IMR-90 (cell line): ENCODE measurements around the gene DHX38. TPM values are rescaled to one million over a fixed set of nuclear protein-coding genes. Genes with fewer than 3 reads are reported as not detected.

Experiments
- ATAC-seq: fragments of 200-7000 bp; cut with Tn5 transposase; 2 replicates; pipeline ENCODE4 v1.9.1; 2020; ENCODE audit warnings: low read depth, mild to moderate bottlenecking, moderate library complexity
- BruUV-seq: library from RNA; stranded (reverse); fragments of 400-500 nt; replicated peaks from 2 replicates; lab custom pipeline; 2021; lab: Mats Ljungman, UMichigan
- CTCF ChIA-PET: fragments of 300-600 bp; formaldehyde crosslinking; extraction: SDS; loops from one replicate; lab custom pipeline; 2021; ENCODE audit warnings: antibody characterized with exemption; lab: Yijun Ruan, JAX
- POLR2A ChIA-PET: fragments of 300-600 bp; sonication (Branson Sonifier 250); formaldehyde crosslinking; loops from one replicate; lab custom pipeline; 2022; ENCODE audit warnings: antibody characterized with exemption; ENCODE audit not compliant: unreplicated experiment; lab: Charles Lee
- DNase-seq: peaks from one replicate; pipeline ENCODE4 v3.0.0; 2013
- H2AFZ ChIP-seq: replicated peaks from 2 replicates; pipeline ENCODE3; 2013; ENCODE audit warnings: low read length, mild to moderate bottlenecking; ENCODE audit not compliant: poor library complexity
- H2AK5ac ChIP-seq: 2 replicates; pipeline ENCODE4 v1.6.1; 2013; ENCODE audit warnings: low read depth, low read length, inconsistent platforms
- H2AK9ac ChIP-seq: replicated peaks from 2 replicates; pipeline ENCODE3; 2013; ENCODE audit warnings: mild to moderate bottlenecking, low read depth, low read length, moderate library complexity; ENCODE audit not compliant: poor library complexity
- H2BK120ac ChIP-seq: 2 replicates; pipeline ENCODE4 v1.6.1; 2013; ENCODE audit warnings: low read depth, low read length, inconsistent platforms
- H2BK15ac ChIP-seq: 3 replicates; pipeline ENCODE4 v1.6.1; 2013; ENCODE audit warnings: low read depth, low read length, inconsistent platforms
- H2BK20ac ChIP-seq: 2 replicates; pipeline ENCODE4 v1.6.1; 2013; ENCODE audit warnings: low read depth, mild to moderate bottlenecking, inconsistent platforms, low read length, moderate library complexity
- H2BK5ac ChIP-seq: 2 replicates; pipeline ENCODE4 v1.6.1; 2013; ENCODE audit warnings: mild to moderate bottlenecking, low read depth, low read length, inconsistent platforms; ENCODE audit not compliant: poor library complexity, severe bottlenecking
- H3K14ac ChIP-seq: replicated peaks from 2 replicates; pipeline ENCODE4 v1.6.1; 2013; ENCODE audit warnings: low read depth, low read length, inconsistent platforms
- H3K18ac ChIP-seq: 2 replicates; pipeline ENCODE4 v1.6.1; 2013; ENCODE audit warnings: low read depth, low read length, control low read depth
- H3K23ac ChIP-seq: 2 replicates; pipeline ENCODE4 v1.6.1; 2013; ENCODE audit warnings: low read depth, low read length, inconsistent platforms
- H3K27ac ChIP-seq: 2 replicates; pipeline ENCODE4 v1.5.1; 2013; ENCODE audit warnings: mild to moderate bottlenecking, control low read depth, low read length; ENCODE audit not compliant: insufficient read depth
- H3K27me3 ChIP-seq: 2 replicates; pipeline ENCODE4 v1.6.1; 2013; ENCODE audit warnings: low read length; ENCODE audit not compliant: control insufficient read depth, insufficient read depth
- H3K36me3 ChIP-seq: 2 replicates; pipeline ENCODE4 v1.6.1; 2013; ENCODE audit warnings: low read length, mixed read lengths; ENCODE audit not compliant: control insufficient read depth, insufficient read depth
- H3K4ac ChIP-seq: 2 replicates; pipeline ENCODE4 v1.6.1; 2013; ENCODE audit warnings: low read depth, low read length, inconsistent platforms
- H3K4me1 ChIP-seq: 2 replicates; pipeline ENCODE4 v1.6.1; 2013; ENCODE audit warnings: low read length, mixed read lengths; ENCODE audit not compliant: control insufficient read depth, insufficient read depth
- H3K4me2 ChIP-seq: 2 replicates; pipeline ENCODE4 v1.6.1; 2013; ENCODE audit warnings: low read depth, mild to moderate bottlenecking, control low read depth, low read length, moderate library complexity
- H3K4me3 ChIP-seq: 2 replicates; pipeline ENCODE4 v1.5.1; 2013; ENCODE audit warnings: low read depth, mild to moderate bottlenecking, control low read depth, low read length, moderate library complexity; ENCODE audit not compliant: insufficient read depth
- H3K56ac ChIP-seq: 2 replicates; pipeline ENCODE4 v1.6.1; 2013; ENCODE audit warnings: low read length, inconsistent platforms; ENCODE audit not compliant: insufficient read depth; ENCODE audit errors: extremely low read depth
- H3K79me1 ChIP-seq, 2 experiments: 2 replicates each; pipeline ENCODE4 v1.6.1; 2013; ENCODE audit warnings: low read length in 2 of 2, inconsistent platforms in 1 of 2, low read depth in 1 of 2
- H3K9ac ChIP-seq: 2 replicates; pipeline ENCODE4 v1.6.1; 2013; ENCODE audit warnings: low read depth, low read length, control low read depth
- H3K9me1 ChIP-seq: 2 replicates; pipeline ENCODE4 v1.6.1; 2013; ENCODE audit warnings: low read length, inconsistent platforms; ENCODE audit not compliant: insufficient read depth
- H3K9me3 ChIP-seq: 2 replicates; pipeline ENCODE4 v1.6.1; 2013; ENCODE audit warnings: low read length; ENCODE audit not compliant: control insufficient read depth, insufficient read depth
- H4K20me1 ChIP-seq: 2 replicates; pipeline ENCODE4 v1.6.1; 2013; ENCODE audit warnings: low read length, inconsistent platforms; ENCODE audit not compliant: insufficient read depth
- H4K5ac ChIP-seq: 2 replicates; pipeline ENCODE4 v1.6.1; 2013; ENCODE audit warnings: mild to moderate bottlenecking, low read depth, low read length, control low read depth
- H4K8ac ChIP-seq, 2 experiments: 2 replicates each; pipeline ENCODE4 v1.6.1; 2013; ENCODE audit warnings: low read depth in 2 of 2, low read length in 2 of 2, control low read depth in 1 of 2, inconsistent platforms in 1 of 2
- H4K91ac ChIP-seq: 2 replicates; pipeline ENCODE4 v1.6.1; 2013; ENCODE audit warnings: low read depth, low read length, inconsistent platforms; ENCODE audit not compliant: insufficient read depth
- CEBPB ChIP-seq: IDR thresholded peaks from 2 replicates; pipeline ENCODE4 v1.6.1; 2012; ENCODE audit warnings: low read depth, low read length, improper control_type of control experiment
- CTCF ChIP-seq: conservative IDR thresholded peaks from 2 replicates; pipeline ENCODE4 v1.5.1; 2012; ENCODE audit warnings: mild to moderate bottlenecking, low read depth, low read length, improper control_type of control experiment
- ELK1 ChIP-seq: fragments of 150-350 bp; IDR thresholded peaks from 2 replicates; pipeline ENCODE4 v1.6.1; 2016; ENCODE audit warnings: low read depth, mild to moderate bottlenecking, low read length, moderate library complexity, borderline replicate concordance
- FOS ChIP-seq: fragments of 150-350 bp; IDR thresholded peaks from 2 replicates; pipeline ENCODE4 v1.6.1; 2016; ENCODE audit warnings: low read depth, low read length
- MAFK ChIP-seq: IDR thresholded peaks from 2 replicates; pipeline ENCODE4 v1.6.1; 2012; ENCODE audit warnings: low read depth, low read length, improper control_type of control experiment
- MXI1 ChIP-seq: IDR thresholded peaks from 2 replicates; pipeline ENCODE4 v1.6.1; 2012; ENCODE audit warnings: low read depth, mild to moderate bottlenecking, low read length, moderate library complexity, borderline replicate concordance
- POLR2A ChIP-seq: IDR thresholded peaks from 2 replicates; pipeline ENCODE4 v1.6.1; 2012; ENCODE audit warnings: mild to moderate bottlenecking, low read depth, low read length
- RAD21 ChIP-seq: IDR thresholded peaks from 2 replicates; pipeline ENCODE4 v1.6.1; 2012; ENCODE audit warnings: low read length, improper control_type of control experiment
- RCOR1 ChIP-seq: IDR thresholded peaks from 2 replicates; pipeline ENCODE4 v1.6.1; 2012; ENCODE audit warnings: mild to moderate bottlenecking, low read length, improper control_type of control experiment; ENCODE audit not compliant: insufficient replicate concordance
- RFX5 ChIP-seq: IDR thresholded peaks from 2 replicates; pipeline ENCODE4 v1.8.0; 2012; ENCODE audit warnings: low read depth, mild to moderate bottlenecking, low read length, moderate library complexity
- SMC3 ChIP-seq: fragments of 150-350 bp; IDR thresholded peaks from 2 replicates; pipeline ENCODE4 v1.6.1; 2016; ENCODE audit warnings: low read depth, mild to moderate bottlenecking, antibody characterized with exemption, low read length, moderate library complexity
- USF2 ChIP-seq: fragments of 150-350 bp; IDR thresholded peaks from 2 replicates; pipeline ENCODE4 v1.6.1; 2017; ENCODE audit warnings: mild to moderate bottlenecking, antibody characterized with exemption, low read length, low read depth
- WGBS, 2 experiments: methylation state at CpG; one replicate each; pipeline versions ENCODE4 v1.1.5 to v1.1.7; 2013; ENCODE audit warnings: missing lambda C conversion rate in 2 of 2; ENCODE audit not compliant: insufficient read length in 1 of 2; ENCODE audit errors: extremely low coverage in 2 of 2; 5-methylcytosine and 5-hydroxymethylcytosine counted together
- dilution Hi-C: fragments of 300-500 bp; cut with HindIII; formaldehyde crosslinking; loops from one replicate; pipeline ENCODE4 v1.14.3; 2018; ENCODE audit warnings: low sequenced_read_pairs; ENCODE audit not compliant: unreplicated experiment
- in situ Hi-C: fragments of 300-500 bp; cut with MboI; formaldehyde crosslinking; loops from 3 replicates; pipeline ENCODE4 v1.14.3; 2019; ENCODE audit warnings: low sequenced_read_pairs, inconsistent platforms, mixed read lengths
- intact Hi-C: fragments of 100-400 bp; cut with micrococcal nuclease; formaldehyde crosslinking; loops from 2 replicates; pipeline ENCODE4 v1.10.0; 2022
- polyA plus RNA-seq, 3 experiments: library from polyadenylated mRNA; depleted of rRNA; stranded (reverse); fragments of >200 nt; gene quantifications; 2 replicates each; pipeline ENCODE4 v1.2.3, GENCODE V29; 2012; ENCODE audit warnings: low replicate concordance in 1 of 3
- total RNA-seq: library from RNA; depleted of rRNA; stranded (reverse); fragments of >200 nt; gene quantifications from 2 replicates; pipeline ENCODE4 v1.2.3, GENCODE V29; 2012

Gene DHX38
- total and polyA plus RNA-seq, 2 of the 4 experiments (the other 2 are of a cell fraction), result 45.4 to 49.6 TPM

GRCh38 chr16:72131036-72131435, 37.4 kb downstream of the DHX38 start:
- Histone ChIP-seq H2AK9ac (no peak overlapping the region), H4K5ac (no peak overlapping the region), H2BK15ac (no peak overlapping the region), H4K91ac (no peak overlapping the region), H3K14ac (no peak overlapping the region), H3K27ac (no peak overlapping the region), H3K18ac (no peak overlapping the region), H3K56ac (no peak overlapping the region), H4K20me1 (no peaks in the 10 kb centered on the region), H3K9me1 (no peaks in the 10 kb centered on the region), H2BK120ac (no peak overlapping the region), H4K8ac (no peak overlapping the region), H3K4me1 (no peaks in the 10 kb centered on the region), H2AK5ac (no peak overlapping the region), H2AFZ (no peak overlapping the region), H3K23ac (no peak overlapping the region), H3K9ac (no peak overlapping the region), H3K79me1 (no peaks in the 10 kb centered on the region), H3K4ac (no peak overlapping the region), H3K9me3 (no peaks in the 10 kb centered on the region), H2BK20ac (no peak overlapping the region), H2BK5ac (no peak overlapping the region), H3K27me3 (peaks cover 8% of the 10 kb centered on the region), H3K4me3 (no peak overlapping the region), H3K4me2 (no peak overlapping the region), H3K36me3 (no peaks in the 10 kb centered on the region)
- dilution Hi-C loops (no loop called here), in situ Hi-C loops (no loop called here), intact Hi-C loops (no loop called here)
- TF ChIP-seq MXI1, result no peak
- no peak for TF ChIP-seq CTCF
- no peak for TF ChIP-seq USF2
- no peak for TF ChIP-seq FOS
- no peak for TF ChIP-seq RAD21
- TF ChIP-seq MAFK, result no peak
- no peak for TF ChIP-seq POLR2A
- no peak for TF ChIP-seq CEBPB
- TF ChIP-seq ELK1, result no peak
- no peak for TF ChIP-seq RFX5
- TF ChIP-seq RCOR1, result no peak
- TF ChIP-seq SMC3, result no peak
- CTCF ChIA-PET, result no interaction called here
- no TSS peak for BruUV-seq
- no peak for ATAC-seq
- POLR2A ChIA-PET, result no interaction called here
- WGBS, 2 experiments, result 81 to 100% methylated on average over 1 to 3 of the region's 6 CpGs
- DNase-seq, result no peak
